SIG-M5 treated with dmso at 0.1 percent for 504 hours (cell line): ENCODE measurements around the gene EFHC1.

Source experiments
- DNase-seq: peaks from one replicate; lab custom pipeline; 2025; ENCODE audit not compliant: unreplicated experiment; lab: John Stamatoyannopoulos, UW

The EFHC1 gene

DNA sequence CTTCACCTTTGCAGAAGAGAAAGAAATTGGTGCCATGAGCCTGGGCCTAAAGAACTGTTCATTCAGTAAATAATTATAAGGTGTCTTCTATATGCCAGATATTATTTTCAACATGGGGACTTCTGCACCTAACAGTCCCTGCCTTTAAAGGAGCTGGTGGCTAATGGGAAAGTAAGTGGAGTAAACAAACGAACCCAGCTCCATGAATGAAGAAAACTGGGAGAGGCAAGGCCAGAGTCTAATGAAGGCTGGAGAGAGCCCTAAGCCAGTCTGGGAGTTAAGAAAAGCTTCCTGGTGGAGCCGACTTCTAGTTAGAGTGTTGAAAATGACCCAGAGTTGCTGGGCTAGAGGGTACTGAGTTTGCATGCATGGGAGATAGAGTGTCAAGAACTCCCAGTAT, 24.2 kb upstream of the EFHC1 start:
- DNase-seq, result no peak

- peak; percentile 16 for DNase-seq
Measured at GRCh38 chr6:52399511-52400312, 20.4 kb upstream of the EFHC1 start.

- DNase-seq, result no peak
Measured at GRCh38 chr6:52400313-52401041, 19.7 kb upstream of the EFHC1 start.

- DNase-seq, result no peak
Measured at GRCh38 chr6:52403086-52403485, 17.1 kb upstream of the EFHC1 start.

GRCh38 chr6:52403627-52404026, 16.5 kb upstream of the EFHC1 start:
- DNase-seq, result no peak

GRCh38 chr6:52405243-52405642, 14.9 kb upstream of the EFHC1 start:
- no peak for DNase-seq

GRCh38 chr6:52407467-52407866, 12.7 kb upstream of the EFHC1 start:
- peak; percentile 27 for DNase-seq

GRCh38 chr6:52409499-52409898, 10.6 kb upstream of the EFHC1 start:
- DNase-seq, result no peak

DNA sequence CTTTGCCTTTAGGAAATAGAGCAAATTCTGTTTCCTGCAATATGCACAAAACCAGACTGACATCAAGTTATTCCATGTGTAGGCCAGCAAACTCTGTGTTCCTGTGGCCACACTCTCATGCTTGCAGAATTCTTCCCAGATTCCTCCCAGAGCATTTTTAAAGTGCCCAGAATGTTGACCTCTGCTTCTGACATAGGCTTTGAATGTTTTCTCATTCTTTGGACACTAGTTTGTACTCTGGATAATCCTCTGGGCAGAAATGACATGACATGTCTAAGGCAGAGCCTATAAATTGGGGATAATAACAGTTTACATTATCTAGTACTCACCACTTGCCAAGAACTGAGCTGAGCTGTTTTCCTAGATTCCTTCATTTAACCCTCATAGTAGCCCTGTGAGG, 9.2 kb upstream of the EFHC1 start:
- DNase-seq, result no peak

GRCh38 chr6:52411911-52412310, 8.2 kb upstream of the EFHC1 start:
- DNase-seq, result no peak

- no peak for DNase-seq
Measured at GRCh38 chr6:52415333-52415732, 4.8 kb upstream of the EFHC1 start.

DNA sequence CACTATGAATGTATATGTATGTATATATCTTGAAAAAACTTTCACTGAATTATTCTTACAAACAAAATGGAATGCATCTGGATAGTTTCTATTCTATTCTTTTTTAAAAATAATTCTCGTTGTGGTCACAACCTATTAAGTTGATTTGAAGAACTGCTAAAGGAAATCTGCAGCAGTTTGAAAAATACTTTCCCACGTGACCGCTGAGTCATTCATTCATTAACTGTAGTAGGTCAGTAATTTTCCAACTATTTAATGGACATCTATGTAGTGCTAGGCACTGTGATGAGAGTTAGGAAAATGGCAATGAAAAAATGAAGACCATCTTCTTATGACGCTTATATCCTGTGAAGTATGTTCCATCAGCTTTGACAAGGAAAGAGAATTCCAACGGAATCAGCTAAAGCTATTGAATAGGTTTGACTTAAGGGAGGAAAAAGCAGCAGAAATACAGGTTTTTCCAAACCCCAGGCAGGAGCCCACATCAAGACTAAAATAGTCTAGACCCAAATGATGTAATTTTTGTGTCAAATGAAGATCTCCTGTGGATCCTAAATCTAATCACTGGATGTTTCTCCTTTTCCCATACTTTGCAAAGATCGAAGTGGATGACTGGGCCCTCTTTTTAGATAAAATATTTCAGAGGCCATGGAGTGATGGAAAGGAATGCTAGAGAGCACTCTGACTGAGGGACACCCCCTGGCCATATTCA, 4.1 kb upstream of the EFHC1 start:
- DNase-seq, result no peak

DNA sequence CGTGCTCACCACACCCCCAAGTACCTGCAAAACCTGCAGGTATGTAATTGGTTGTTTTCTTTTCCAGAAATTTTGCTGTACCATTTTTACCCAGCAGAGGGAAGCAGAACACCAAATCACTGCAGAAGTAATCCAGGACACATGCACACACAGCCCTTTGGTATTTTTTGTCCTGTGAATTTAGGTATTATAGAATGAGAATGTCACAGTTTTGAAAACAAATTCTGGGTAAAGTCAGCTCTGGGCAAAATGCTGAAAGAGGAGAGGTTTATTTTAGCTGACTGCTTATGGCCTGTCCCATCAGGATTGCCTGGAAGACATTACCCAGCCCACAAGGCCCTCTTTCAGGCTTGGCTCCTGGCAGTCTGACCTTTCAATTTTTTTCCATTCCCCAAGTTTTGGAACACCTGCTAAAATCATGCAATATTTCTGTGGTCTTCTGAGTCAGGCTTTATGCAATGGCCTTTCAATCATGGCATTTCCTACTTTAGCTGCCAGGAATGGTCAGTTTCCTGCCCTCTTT, 3.5 kb upstream of the EFHC1 start:
- peak; percentile 24 for DNase-seq

GRCh38 chr6:52417675-52418111, 2.4 kb upstream of the EFHC1 start:
- DNase-seq, result no peak

GRCh38 chr6:52418606-52419005, 1.5 kb upstream of the EFHC1 start:
- no peak for DNase-seq

DNA sequence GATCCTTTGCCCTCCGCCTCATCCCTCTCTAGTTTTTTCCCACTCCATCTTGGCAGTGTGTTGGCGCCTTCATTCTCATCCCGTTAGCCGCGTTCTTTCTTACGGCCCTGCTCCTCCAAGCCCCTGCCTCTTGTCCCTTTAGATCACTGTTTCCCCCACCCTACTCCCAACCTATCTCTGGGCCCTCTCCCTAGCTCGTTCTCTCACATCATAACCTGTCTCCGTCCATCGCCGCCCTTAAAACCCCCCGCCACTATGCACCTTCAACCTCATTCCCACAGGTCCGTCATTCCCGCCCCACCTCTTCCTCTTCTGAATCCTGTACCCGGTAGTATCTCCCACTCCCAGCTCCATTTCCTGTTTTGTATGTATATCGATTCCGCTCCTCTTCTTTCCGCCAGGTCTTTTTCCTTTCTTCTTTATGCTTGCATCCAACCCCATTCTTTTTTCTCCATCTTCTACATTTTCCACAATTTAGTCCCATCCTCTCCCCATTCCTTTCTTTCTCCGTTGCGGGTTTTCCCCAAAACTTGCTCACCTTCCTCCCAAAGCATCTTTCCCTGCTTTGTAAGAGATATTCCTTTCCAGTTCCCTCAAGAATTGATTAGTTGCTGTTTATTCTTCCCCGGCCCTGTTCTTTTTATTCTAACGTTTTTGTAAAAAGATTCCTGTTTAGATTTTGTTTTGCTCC, 671 bp downstream of the EFHC1 start:
- peak; percentile 16 for DNase-seq

DNA sequence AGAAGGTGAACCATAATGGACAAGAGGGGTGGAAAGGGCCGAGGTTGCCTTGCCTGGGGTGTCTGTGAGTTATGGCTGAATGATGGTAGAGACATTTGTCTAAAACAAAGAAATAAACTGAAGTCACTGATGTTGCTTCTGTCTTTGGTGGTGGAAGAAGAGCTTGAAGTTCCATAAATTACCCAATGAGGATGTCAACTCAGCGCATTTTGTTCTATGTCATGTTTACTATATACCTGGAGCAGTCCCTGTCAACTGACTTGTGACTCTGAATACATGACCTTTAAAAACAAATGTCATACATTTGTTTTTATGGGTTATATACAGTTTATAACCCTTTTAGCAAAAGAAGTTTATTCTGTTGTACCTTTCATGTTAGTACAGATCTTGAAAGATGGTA, 2.0 kb downstream of the EFHC1 start:
- no peak for DNase-seq

GRCh38 chr6:52423448-52423847, 3.3 kb downstream of the EFHC1 start:
- DNase-seq, result no peak

- DNase-seq, result no peak
Measured at GRCh38 chr6:52423971-52424381, 3.8 kb downstream of the EFHC1 start.

DNA sequence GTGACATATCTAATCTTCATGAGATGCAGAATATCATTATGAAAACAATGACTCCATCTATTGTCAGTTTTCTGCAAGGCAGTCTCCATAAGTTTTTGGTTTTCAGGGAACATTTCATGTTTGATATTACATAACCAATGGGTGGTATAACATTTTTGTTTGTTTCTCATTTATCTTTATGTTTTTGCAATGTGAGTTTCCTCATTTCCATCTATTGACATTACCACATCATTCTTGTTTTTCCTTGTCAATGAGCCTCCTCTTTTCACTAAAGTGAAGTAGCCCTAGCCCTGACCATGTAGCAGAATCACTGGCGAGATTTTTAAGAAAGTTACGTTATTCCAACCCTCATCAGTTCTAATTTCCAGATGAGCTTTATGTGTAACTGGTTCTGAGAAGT, 4.4 kb downstream of the EFHC1 start:
- no peak for DNase-seq

DNA sequence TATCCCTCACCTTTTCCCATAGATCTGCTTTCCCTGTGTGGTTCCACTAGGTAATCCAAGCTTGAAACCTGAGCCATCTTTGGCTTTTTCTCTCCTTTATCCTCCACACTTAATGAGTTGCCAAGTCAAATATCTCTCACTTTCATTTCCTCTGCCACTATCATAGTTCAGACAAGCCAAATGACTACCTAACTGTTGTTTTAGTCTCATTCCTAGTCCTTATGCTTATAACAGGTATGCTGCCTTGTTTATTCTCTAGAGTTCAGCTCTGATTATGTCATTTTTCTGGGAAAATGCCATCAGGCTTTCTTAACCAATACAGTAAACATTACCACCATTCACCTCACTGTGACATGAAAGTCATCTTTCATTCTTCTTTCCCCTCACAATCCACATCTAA, 6.5 kb downstream of the EFHC1 start:
- DNase-seq, result no peak
